ENCODE results near the gene ANXA1.

DNA sequence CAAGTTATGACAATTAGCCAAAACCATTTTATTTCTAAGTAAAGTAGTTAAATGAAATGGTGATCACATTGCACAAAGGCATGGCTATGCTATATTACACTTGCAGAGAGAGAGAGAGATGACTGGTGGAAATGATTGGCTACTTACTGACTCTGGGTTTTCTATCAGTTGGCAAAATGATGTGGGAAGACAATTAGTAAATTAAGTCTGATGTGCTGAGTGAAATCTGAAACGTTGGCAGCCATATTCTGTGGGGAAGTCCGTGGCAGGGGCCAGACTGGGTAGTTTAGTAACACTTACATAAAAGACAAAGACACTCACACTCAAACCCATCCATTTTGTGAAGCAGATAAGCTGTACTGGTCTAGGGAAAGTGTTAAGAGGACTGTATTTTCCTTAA is 61.6 kb downstream of the ANXA1 start:
- TF ChIP-seq, protein P1, sequence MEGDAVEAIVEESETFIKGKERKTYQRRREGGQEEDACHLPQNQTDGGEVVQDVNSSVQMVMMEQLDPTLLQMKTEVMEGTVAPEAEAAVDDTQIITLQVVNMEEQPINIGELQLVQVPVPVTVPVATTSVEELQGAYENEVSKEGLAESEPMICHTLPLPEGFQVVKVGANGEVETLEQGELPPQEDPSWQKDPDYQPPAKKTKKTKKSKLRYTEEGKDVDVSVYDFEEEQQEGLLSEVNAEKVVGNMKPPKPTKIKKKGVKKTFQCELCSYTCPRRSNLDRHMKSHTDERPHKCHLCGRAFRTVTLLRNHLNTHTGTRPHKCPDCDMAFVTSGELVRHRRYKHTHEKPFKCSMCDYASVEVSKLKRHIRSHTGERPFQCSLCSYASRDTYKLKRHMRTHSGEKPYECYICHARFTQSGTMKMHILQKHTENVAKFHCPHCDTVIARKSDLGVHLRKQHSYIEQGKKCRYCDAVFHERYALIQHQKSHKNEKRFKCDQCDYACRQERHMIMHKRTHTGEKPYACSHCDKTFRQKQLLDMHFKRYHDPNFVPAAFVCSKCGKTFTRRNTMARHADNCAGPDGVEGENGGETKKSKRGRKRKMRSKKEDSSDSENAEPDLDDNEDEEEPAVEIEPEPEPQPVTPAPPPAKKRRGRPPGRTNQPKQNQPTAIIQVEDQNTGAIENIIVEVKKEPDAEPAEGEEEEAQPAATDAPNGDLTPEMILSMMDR (conservative IDR thresholded peaks at IDR 0.05; ENCODE audit: low read length) = no peak
- TF ChIP-seq EZH2phosphoT487 (IDR thresholded peaks at IDR 0.05; ENCODE audit: borderline replicate concordance, low read depth, low read length) = no peak
